Measurements from ENCODE around the gene FOXE3. TPM values are rescaled to one million over a fixed set of nuclear protein-coding genes. Genes with fewer than 3 reads are reported as not detected.

The FOXE3 gene
- total RNA-seq, 1 donor from 2014 or later = not detected

GRCh38 chr1:47434051-47434842 is 18.2 kb downstream of the FOXE3 start:
- no peak for TF ChIP-seq CTCF (IDR thresholded peaks at IDR 0.05)
- H3K4me1 ChIP-seq = peaks cover 38% of the 10 kb centered on the region
- H3K36me3 ChIP-seq = no peaks in the 10 kb centered on the region
- no peaks in the 10 kb centered on the region for H3K9me3 ChIP-seq
- intact Hi-C loops (cut with DNase I) = no loop called here
- H3K27ac ChIP-seq = no peak overlapping the region
- DNase-seq = peak; percentile 76
- no peak overlapping the region for H3K4me3 ChIP-seq
- no peak for ATAC-seq
- H3K27me3 ChIP-seq = peaks cover 44% of the 10 kb centered on the region

GRCh38 chr1:47435506-47436303 is 19.6 kb downstream of the FOXE3 start:
- H3K27me3 ChIP-seq = peaks cover 58% of the 10 kb centered on the region

GRCh38 chr1:47436304-47436978 is 20.4 kb downstream of the FOXE3 start:
- Histone ChIP-seq H3K9me3 (no peaks in the 10 kb centered on the region), H3K27ac (peak overlapping the region; percentile 83), H3K27me3 (peaks cover 64% of the 10 kb centered on the region), H3K36me3 (no peaks in the 10 kb centered on the region), H3K4me3 (peak overlapping the region; percentile 71), H3K4me1 (peaks cover 38% of the 10 kb centered on the region)
- intact Hi-C loops (cut with DNase I) = loop anchor here (5.0 kb wide), 1 partner anchor 276 kb away; no protein-coding TSS in a partner anchor
- peak; percentile 90 for DNase-seq
- peak; percentile 88 for TF ChIP-seq CTCF (IDR thresholded peaks at IDR 0.05)
- ATAC-seq = peak; percentile 66

More at GRCh38 chr1:47435506-47436303, 19.6 kb downstream of the FOXE3 start:
- Histone ChIP-seq H3K9me3 (no peaks in the 10 kb centered on the region), H3K36me3 (no peaks in the 10 kb centered on the region), H3K4me3 (peak overlapping the region; percentile 71), H3K27ac (no peak overlapping the region), H3K4me1 (peaks cover 38% of the 10 kb centered on the region)
- ATAC-seq (no peak), DNase-seq (no peak)
- TF ChIP-seq CTCF (IDR thresholded peaks at IDR 0.05) = no peak
- intact Hi-C loops (cut with DNase I) = loop anchor here (5.0 kb wide), 1 partner anchor 277 kb away; no protein-coding TSS in a partner anchor

GRCh38 chr1:47436979-47437446 is 20.9 kb downstream of the FOXE3 start:
- H3K36me3 ChIP-seq = no peaks in the 10 kb centered on the region
- peak overlapping the region; percentile 71 for H3K4me3 ChIP-seq
- no peak for TF ChIP-seq CTCF (IDR thresholded peaks at IDR 0.05)
- DNase-seq (no peak), ATAC-seq (peak; percentile 5)
- H3K27ac ChIP-seq = peak overlapping the region; percentile 83
- intact Hi-C loops (cut with DNase I) = loop anchor here (5.0 kb wide), 1 partner anchor 275 kb away; no protein-coding TSS in a partner anchor
- peaks cover 38% of the 10 kb centered on the region for H3K4me1 ChIP-seq
- H3K27me3 ChIP-seq = peaks cover 70% of the 10 kb centered on the region
- H3K9me3 ChIP-seq = no peaks in the 10 kb centered on the region

GRCh38 chr1:47437447-47438164 is 21.5 kb downstream of the FOXE3 start, which contains the start of gene FOXD2:
FOXD2 (plus strand) TSS chr1:47438044; CDS start chr1:47438136, 92 bp downstream.
- Histone ChIP-seq H3K36me3 (no peaks in the 10 kb centered on the region), H3K4me1 (peaks cover 32% of the 10 kb centered on the region), H3K27ac (peak within 1 kb of the TSS; percentile 83), H3K27me3 (peaks cover 69% of the 10 kb centered on the region), H3K9me3 (no peaks in the 10 kb centered on the region), H3K4me3 (peak within 1 kb of the TSS; percentile 71)
- peak; percentile 95 for DNase-seq
- intact Hi-C loops (cut with DNase I) = loop anchor here (5.0 kb wide), 1 partner anchor 275 kb away; no protein-coding TSS in a partner anchor
- peak; percentile 98 for TF ChIP-seq CTCF (IDR thresholded peaks at IDR 0.05)
- ATAC-seq = peak; percentile 95
